IPS DF 19.7 (cell line): Measurements from ENCODE around the gene TMEM221.
A peak's percentile ranks its signal among the peaks of the same experiment; 100 is the strongest.
"Not testable (repeated sequence)": the region's sequence is repeated elsewhere in the genome, so short reads cannot be mapped to it uniquely, and the experiment has no call there.

Experiments
- DNase-seq: peaks from one replicate; pipeline ENCODE4 v3.0.0-alpha.2; 2013; ENCODE audit warnings: low read depth, low spot score

TMEM221 gene

DNA sequence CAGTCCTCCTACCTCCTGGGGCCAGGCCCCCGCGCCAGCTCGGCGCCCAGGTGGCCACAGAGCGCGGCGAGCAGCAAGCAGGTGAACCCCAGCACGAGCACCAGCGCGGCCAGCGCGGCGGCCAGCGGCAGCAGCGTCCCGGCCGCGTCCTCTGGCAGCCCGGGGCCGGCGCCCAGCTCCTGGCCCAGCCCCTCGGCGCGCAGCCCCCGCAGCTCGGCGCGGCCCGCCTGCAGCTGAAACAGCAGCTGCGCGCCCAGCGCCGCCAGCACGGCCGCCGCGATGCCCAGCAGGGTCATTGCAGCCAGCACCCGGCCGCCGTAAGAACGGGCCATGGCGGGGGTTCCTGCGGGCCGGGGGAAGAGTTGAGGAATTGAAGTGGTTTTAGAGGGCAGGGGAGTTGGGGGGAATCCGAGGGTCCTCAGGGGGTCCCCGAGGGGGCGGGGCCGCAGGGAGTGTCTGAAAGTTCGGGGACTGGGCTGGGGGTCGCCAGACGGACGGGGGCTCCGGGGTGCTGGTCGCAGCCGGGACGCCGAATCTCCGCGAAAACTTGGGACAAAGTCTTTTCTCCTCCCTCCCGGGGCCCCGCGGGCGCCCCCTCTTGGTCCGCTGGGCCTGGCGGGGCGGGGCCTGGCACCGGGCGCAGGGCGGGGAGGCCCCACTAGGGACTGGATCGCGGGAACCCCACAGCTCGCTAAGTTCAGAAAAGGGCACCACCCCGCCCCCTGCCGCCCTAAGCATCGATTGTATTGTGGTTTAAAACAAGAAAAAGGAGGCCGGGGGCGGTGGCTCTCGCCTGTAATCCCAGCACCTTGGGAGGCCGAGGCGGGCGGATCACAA is at the start of gene TMEM221:
Gene TMEM221 (minus strand): TSS at position 538 of the 837 bp plus-strand sequence. CDS start 206 bp downstream, at position 332.
- no peak for DNase-seq

DNA sequence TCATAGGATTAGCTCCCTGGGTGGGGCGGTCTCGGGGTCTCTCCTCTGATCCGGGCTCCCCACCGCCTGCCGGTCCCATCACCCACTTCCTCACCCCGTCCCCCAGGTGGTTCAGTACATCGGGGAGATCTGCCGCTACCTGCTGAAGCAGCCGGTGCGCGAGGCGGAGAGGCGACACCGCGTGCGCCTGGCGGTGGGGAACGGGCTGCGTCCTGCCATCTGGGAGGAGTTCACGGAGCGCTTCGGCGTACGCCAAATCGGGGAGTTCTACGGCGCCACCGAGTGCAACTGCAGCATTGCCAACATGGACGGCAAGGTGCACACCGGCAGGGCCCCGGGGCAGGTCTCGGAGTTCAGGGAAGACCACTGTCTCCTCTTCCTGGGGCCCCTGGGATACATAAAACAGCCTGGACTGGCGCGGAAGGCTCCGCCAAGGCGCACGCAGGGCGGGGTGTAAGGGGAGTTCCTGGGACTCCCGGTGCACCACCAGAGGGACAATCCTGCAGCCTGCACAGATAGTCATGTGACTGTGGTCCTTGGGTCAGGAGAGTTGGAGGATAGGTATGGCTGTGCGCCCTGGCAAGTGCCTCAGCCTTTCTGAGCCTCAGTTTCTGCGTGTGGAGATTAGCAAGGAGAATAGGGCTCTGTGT is 48.8 kb upstream of the TMEM221 start:
- DNase-seq: no peak

DNA sequence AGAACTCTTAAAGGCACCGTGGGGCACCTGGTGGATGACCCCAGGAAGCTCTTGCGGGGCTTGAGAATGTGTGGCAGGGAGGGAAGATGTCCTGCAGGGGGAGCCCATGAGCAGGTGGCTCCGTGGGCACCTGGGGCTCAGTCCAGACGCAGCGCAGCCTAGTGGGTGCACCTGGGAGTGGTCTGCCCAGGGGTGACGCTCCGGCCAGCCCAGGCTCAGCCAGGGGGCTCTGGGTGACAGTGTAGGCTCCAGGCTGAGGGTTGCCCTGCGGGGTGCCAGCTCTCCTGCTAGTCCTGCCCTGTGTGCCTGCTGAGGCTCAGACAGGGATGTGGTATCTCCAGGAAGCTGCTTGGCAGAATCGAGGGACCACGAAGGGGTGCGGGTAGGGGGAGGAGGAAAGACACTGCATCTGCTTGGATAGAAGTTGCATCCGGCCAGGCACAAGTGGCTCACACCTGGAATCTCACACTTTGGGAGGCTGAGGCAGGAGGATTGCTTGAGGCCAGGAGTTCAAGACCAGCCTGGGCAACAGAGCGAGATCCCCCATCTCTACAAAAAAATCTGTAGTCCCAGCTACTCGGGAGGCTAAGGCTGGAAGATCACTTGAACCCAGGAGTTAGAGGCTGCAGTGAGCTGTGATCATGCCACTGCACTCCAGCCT is 48.0 kb upstream of the TMEM221 start:
- no peak for DNase-seq

DNA sequence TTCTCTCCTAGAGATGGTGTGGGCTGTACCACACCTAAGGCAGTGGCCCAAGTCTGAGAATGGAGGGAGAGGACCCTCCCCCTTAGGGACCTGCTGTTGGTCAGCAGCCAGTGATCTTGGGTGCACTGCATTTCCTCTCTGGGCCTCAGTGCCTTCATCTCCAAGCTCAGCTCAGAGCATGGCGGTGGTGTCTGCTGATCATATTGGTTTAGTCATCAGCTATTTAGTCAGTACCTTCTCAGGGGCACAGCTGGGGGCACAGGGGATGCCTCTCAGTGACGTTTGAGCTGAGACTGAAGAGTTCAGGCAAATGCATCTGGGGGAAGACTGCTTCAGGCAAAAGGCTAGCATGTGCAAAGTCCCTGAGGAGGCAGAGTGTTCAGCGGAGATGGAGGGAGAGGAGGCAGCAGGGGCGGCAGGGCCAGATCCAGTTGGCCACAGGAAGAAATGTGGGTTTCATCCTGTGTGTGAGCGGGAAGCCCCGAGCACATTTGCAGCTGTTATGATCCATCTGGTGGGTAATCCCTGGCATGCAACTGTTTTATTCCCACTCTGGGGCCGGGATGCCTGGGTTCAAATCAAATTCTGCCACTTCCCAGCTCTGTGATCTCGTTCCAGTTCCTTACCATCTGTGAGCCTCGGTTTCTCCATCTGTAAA is 47.3 kb upstream of the TMEM221 start:
- no peak for DNase-seq

DNA sequence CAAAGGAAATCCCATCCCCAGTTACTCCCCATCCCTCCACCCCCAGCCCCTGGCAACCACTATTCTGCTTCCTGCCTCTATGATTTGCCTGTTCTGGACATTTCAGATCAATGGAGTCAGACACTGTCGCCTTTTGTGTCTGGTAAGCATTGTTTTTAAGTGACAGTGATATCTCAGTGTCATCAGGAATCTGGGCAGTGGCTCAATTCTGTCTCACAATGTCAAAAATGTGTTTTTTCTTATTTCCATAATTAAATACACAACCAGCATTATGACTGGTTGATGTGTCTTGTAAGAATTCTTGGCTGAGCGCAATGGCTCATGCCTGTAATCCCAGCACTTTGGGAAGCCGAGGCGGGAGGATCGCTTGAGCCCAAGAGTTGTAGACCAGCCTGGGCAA is 42.8 kb upstream of the TMEM221 start:
- no peak for DNase-seq

DNA sequence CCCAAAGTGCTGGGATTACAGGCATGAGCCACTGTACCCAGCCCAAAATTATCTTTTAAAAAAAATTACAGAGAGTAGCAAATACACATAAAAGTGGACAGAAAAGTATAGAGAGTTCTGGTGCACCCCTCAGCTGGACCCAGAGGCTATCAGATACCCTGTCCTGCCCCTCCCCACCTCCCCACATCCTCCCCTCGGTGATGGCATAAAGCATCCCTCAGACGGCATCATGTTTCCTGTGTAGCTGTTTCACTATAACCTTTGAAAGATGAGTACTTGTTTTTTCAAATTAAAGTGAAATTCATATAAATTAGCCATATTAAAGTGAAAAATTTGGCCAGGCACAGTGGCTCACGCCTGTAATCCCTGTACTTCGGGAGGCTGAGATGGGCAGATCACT is 41.9 kb upstream of the TMEM221 start:
- no peak for DNase-seq

DNA sequence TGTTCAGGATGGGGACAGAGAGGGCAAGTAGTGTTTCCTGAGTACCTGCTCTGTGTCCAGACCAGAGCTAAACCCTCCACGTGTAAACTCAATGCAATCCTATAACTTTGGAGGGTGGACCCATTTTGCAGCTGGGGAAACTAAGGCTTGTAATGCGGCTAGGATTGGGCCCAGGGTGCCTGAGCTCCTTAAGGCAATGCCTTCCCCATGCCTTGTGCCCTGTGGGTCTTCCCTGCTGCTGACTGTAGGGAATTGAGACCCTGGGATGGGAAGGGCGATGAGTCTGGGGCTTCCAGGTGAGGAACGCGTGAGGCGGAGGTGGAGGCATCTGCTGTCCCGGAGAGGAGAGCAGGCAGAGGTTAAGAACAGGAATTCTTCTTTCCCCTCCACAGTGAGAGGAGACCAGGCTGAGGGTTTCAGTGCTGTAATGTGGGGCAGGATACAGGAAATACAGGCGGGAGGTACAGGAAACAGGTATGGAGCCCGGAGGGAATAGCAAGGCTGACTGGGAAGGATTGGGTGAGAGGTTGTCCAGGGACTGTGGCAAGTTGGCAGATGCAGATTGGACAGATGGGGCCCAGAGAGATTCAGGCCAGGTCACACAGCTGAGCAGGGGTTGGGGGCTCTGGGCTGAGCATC is 41.0 kb upstream of the TMEM221 start:
- DNase-seq: no peak

DNA sequence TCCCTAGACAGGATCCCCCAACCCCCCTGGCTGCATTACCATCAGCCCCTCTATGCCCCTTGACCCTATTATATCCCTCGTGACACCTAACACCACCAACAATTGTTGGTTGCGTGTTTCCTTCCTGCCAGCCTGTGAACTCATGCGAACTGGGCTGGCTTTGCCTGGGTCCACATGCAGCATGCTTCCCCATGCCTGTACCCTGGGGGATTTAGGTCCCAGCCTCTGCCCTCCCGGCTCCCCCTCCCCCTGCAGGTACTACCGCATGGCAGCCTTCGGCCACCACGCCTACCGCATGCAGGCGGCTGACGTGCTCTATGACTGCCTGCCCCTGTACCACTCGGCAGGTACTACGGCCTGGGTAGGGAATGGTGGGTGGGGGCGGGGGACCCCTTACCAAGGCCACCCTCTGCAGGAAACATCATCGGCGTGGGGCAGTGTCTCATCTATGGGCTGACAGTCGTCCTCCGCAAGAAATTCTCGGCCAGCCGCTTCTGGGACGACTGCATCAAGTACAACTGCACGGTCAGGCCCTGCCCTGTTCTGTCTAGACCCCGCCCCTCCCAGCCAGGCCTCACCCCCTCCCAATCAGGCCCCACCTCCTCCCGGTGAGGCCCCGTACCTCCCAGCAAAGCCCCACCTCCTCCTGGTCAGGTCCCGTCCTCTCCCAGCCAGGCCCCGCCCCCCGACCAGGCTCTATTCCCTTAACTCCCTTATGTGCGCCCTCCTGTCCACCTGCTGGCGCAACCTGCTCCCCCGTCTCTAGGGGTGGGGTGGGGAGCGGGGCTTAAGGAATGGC is 40.3 kb upstream of the TMEM221 start:
- DNase-seq: peak; percentile 75

DNA sequence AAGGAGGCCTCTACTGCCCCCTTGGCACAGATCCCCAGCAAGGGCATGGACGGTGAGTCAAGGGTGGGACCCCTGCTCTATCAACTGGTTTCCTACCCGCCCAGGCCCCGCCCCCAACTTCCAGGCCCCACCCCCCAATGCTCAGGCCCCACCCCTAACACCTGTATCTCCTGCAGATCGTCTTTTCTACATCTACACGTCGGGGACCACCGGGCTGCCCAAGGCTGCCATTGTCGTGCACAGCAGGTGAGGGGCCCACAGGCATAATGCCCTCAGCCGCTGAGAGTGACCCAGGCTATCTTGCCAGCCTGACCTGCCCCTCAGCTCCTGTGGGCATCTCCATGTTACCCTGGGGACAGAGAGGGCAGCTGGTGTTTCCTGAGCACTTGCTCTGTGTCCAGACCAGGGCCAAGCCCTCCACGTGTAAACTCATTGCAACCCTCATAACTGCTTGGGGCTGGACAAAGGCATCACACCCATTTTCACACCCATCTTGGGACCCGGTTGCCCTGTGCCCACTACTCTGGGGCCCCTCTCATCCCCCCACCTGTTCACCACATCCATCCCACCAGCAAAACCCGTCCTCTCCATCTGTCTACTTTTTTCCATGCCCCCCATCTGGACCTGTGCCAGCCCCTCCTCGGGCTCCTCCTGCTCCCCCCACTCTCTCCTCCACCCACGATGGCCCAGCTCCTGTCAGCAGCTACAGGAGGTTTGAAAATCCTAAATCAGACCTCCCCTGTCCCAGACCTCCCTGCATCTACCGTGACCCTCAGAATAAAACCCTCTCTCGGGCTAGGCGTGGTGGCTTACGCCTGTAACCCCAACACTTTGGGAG is 39.0 kb upstream of the TMEM221 start:
- no peak for DNase-seq

DNA sequence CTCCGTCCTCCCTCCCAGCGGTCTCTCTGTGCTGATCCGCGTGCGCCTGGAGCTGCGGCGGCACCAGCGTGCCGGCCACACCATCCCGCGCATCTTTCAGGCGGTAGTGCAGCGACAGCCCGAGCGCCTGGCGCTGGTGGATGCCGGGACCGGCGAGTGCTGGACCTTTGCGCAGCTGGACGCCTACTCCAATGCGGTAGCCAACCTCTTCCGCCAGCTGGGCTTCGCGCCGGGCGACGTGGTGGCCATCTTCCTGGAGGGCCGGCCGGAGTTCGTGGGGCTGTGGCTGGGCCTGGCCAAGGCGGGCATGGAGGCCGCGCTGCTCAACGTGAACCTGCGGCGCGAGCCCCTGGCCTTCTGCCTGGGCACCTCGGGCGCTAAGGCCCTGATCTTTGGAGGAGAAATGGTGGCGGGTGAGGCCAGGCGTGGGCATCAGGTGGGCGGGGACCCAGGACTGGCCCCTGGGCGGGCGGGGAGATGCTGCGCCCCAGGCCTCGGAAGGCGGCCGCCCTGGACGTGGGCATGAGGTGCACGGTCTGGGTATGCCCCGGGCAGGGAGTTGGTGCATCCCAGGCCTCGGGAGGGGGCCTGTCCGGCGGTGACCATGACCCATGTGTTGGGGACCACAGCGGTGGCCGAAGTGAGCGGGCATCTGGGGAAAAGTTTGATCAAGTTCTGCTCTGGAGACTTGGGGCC is 38.2 kb upstream of the TMEM221 start:
- DNase-seq: no peak

DNA sequence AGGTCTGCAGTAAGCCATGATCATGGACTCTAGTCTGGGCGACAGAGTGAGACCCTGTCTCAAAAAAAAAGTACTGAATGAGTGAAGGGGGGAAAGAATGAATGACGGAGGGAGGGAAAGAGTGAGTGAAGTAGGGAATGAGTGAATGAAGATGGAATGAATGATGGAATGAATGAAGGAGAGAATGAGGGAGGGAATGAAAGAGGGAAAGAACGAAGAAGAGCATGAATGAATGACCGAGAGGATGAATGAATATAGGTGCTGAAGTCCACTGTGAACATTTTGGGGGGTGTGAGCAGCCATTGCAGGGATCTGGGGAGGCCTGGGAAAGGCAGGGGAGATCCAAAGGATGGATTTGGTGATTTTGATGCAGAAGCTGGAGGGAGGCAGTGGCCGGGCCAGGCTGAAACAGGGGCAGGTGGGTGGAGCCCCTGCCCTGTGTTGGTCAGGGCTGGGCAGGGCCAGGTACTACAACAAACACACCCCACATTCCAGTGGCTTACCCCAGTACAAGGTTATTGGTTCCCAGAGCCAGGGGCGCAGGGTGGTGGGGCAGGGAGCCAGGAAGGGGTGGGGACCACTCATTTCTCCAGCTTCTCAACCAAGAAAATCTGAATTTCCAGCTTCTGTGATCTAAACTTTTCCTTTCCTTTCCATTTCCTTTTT is 36.2 kb upstream of the TMEM221 start:
- DNase-seq: no peak

DNA sequence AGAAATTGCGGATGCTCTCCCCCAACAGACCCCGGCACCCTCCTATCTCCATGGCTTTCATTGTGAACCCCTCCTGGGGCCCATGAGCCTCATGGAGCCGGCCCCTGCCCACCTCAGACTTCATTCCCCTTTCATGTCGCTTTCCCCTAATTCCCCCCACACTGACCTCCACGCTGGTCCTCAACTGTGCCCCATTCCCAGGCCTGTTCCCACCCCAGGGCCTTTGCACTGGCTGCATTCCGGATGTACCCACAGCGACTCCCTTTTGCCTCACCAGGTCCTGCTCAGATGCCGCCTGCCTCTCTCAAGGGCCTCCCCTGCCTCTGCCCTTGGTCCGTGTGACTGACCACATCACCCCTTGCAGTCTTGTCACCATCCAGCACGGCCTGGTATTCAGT is 35.1 kb upstream of the TMEM221 start:
- DNase-seq: no peak

DNA sequence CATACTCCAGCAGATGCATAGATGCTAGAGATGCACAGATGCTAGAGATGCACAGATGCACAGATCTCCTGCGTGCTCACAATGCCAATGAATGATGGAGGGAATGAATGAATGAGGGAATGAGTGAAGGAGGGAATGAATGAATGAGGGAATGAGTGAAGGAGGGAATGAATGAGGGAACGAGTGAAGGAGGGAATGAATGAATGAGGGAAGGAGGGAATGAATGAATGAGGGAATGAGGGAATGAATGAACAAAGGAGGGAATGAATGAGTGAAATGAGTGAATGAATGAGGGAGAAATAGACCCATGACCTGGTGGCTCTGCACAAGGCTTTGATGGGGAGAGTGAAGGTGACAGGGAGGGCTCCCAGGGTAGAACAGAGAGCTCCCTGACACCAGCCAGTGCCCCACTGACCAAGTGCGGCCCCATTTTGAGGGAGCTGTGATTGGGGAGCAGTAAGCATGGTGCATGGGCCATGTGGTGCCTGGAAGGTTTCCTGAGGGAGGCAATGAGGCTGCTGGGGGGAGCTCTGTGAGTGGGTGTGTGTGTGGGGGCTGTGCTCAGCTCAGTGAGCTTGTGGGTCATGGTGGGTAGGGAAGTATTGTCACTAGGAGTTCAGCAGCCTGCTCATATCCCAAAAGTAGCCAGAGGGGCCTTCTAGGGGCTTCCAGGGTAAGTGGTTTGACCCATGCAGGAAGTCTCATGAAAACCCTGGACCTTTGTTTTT is 34.6 kb upstream of the TMEM221 start:
- no peak for DNase-seq

DNA sequence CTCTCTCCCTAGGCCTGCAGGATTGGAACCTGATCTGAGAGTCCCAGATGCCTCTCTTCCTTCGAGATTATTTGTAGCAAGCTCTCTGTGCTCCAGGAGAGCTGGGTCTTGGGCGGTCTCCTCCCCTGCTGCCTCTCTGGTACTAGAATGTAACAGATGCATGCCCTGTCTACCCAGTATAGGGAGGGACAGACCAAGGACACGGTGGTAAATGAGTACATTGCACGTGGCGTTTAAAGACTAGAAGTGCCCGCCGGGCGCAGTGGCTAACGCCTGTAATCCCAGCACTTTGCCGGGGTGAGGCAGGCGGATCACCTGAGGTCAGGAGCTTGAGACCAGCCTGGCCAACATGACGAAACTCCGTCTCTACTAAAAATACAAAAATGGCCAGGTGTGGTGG is 33.5 kb upstream of the TMEM221 start:
- no peak for DNase-seq

DNA sequence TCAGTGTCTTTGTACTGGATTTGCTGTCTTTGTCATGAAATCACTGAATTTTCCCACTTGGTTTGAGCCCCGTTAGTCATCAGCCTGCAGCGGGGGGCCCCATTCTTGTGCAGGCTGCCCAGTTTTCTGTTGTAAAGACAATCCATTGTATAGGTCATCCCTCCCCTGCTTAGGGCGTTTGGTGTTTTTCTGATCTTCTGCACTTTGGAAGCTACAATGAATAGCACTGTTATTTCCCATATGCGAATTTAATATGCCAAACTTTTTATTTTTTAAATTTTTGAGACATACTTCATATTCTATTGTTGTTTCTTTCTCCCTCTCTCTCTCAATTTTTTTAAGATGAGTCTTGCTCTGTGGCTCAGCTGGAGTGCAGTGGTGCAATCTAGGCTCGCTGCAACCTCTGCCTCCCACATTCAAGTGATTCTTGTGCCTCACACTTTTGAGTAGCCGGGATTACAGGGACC is 30.9 kb upstream of the TMEM221 start:
- no peak for DNase-seq

DNA sequence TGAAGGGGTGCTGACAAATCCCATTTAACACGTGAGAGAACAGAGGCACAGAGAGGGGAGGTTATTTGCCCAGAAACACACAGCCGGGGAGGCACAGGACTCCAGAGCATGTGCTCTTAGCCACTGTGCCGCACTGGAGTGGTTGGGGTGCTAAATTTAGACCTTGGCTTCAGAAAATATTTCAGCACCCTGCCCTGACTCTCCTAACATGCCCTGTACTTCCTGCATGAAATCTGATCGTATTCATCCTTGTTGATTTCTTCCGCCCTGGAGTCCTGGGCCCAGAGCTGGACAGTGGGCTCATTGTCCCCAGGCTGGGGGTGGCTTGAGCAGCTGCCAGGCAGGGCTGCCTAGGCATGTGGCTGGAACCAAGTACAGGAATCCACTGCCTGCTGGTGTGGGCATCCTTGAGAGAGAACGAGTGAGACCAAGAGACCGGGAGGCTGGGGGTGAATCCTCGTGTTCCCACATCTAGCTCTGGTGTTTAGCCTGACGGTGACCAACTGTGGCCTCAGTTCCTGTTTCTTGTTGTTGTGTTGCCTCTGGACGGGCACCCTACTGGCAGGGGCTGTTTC is 27.2 kb upstream of the TMEM221 start:
- DNase-seq: no peak

DNA sequence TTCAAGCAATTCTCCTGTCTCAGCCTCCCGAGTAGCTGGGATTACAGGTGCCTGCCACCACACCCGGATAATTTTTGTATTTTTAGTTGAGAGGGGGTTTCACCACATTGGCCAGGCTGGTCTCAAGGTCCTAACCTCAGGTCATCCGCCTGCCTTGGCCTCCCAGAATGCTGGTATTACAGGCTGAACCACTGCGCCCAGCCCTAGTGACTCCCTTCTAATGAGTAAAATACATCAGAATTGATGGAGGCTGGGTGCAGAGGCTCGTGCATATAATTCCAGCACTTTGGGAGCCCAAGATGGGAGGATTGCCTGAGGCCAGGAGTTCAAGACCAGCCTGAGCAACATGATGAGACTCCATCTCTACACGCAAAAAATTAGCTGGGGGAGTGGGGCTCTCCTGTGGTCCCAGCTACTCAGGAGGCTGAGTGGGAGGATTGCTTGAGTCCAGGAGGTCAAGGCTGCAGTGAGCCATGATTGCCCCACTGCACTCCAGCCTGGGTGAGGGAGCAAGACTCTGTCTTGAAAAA is 26.6 kb upstream of the TMEM221 start:
- not testable (repeated sequence) for DNase-seq
